HEK293T (cell line): ENCODE data around the gene ERVMER34-1.

Experiments
- BHLHE40 ChIP-seq: fragments of 450-650 bp; IDR thresholded peaks from 2 replicates; pipeline ENCODE4 v1.6.1; 2016; ENCODE audit warnings: mild to moderate bottlenecking, moderate library complexity, borderline replicate concordance
- CTBP1 ChIP-seq: fragments of 450-650 bp; IDR thresholded peaks from 2 replicates; pipeline ENCODE4 v1.6.1; 2016; ENCODE audit warnings: borderline replicate concordance
- ELF4 ChIP-seq: fragments of 450-650 bp; IDR thresholded peaks from 2 replicates; pipeline ENCODE4 v1.6.1; 2017; ENCODE audit warnings: antibody characterized with exemption
- FOXA1 ChIP-seq: fragments of 450-650 bp; IDR thresholded peaks from 2 replicates; pipeline ENCODE4 v1.6.1; 2016; ENCODE audit warnings: mild to moderate bottlenecking
- FOXM1 ChIP-seq: fragments of 450-650 bp; IDR thresholded peaks from 2 replicates; pipeline ENCODE4 v1.6.1; 2017; ENCODE audit warnings: mild to moderate bottlenecking, borderline replicate concordance
- SP1 ChIP-seq: fragments of 450-650 bp; IDR thresholded peaks from 2 replicates; pipeline ENCODE4 v1.6.1; 2017
- SUZ12 ChIP-seq: fragments of 450-650 bp; IDR thresholded peaks from 2 replicates; pipeline ENCODE4 v1.6.1; 2016; ENCODE audit warnings: mild to moderate bottlenecking
- TF ChIP-seq, protein P1 (sequence below): fragments of 450-650 bp; IDR thresholded peaks from 2 replicates; pipeline ENCODE4 v1.6.1; 2016

DNA sequence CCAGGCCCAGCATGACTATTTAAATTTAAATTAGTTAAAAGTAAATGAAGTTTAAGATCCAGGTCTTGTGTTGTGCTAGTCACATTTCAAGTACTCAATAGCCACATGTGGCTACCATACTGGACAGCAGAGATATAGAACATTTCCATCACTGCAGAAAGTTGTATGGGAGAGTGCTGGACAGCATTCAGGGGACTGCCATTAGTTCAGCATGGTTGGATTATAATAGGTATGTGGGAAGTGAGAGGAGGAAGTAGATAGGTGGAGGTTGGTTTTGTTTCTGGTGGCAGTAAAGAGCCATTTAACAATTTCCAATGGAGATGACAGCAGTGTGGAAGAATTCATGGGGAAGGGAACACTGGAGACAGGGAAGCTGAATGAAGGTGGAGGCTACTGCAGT lies 42.1 kb downstream of the ERVMER34-1 start:
- TF ChIP-seq SUZ12 (no peak), SP1 (no peak), CTBP1 (no peak), FOXM1 (no peak), BHLHE40 (no peak), ELF4 (no peak), FOXA1 (no peak)
- TF ChIP-seq, protein P1, sequence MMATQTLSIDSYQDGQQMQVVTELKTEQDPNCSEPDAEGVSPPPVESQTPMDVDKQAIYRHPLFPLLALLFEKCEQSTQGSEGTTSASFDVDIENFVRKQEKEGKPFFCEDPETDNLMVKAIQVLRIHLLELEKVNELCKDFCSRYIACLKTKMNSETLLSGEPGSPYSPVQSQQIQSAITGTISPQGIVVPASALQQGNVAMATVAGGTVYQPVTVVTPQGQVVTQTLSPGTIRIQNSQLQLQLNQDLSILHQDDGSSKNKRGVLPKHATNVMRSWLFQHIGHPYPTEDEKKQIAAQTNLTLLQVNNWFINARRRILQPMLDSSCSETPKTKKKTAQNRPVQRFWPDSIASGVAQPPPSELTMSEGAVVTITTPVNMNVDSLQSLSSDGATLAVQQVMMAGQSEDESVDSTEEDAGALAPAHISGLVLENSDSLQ, result no peak
